ENCODE results near the gene CAMK1G.

Gene CAMK1G

DNA sequence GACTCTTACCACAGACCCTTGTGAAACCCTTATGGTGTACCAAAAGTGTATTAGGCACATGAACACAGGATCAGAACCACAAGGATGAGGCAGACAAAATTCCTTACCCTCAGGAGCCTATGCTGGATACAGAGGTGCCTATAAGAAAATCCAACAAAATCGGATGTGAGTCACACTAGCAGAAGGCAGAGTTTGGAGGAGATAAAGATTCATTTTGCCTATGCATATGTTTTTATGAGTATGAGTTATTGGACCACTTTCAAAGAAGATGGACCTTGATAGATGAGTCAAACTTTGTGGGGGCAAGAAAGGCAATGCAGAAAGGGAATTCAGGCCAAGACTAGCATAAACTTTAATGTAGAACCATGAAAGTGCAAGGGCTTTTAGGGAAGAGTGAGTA is 17.0 kb downstream of the CAMK1G start:
- DNase-seq = no peak

- DNase-seq = no peak
Measured at GRCh38 chr1:209601809-209602657, 18.5 kb downstream of the CAMK1G start.

- DNase-seq = no peak
Measured at GRCh38 chr1:209603877-209604276, 20.4 kb downstream of the CAMK1G start.

- no peak for DNase-seq
Measured at GRCh38 chr1:209607102-209607794, 23.7 kb downstream of the CAMK1G start.

- no peak for DNase-seq
Measured at GRCh38 chr1:209607795-209608178, 24.3 kb downstream of the CAMK1G start.

GRCh38 chr1:209609041-209609790 is 25.7 kb downstream of the CAMK1G start:
- no peak for DNase-seq

- no peak for DNase-seq
Measured at GRCh38 chr1:209609791-209610630, 26.5 kb downstream of the CAMK1G start.

- no peak for DNase-seq
Measured at GRCh38 chr1:209610631-209610905, 27.1 kb downstream of the CAMK1G start.

DNA sequence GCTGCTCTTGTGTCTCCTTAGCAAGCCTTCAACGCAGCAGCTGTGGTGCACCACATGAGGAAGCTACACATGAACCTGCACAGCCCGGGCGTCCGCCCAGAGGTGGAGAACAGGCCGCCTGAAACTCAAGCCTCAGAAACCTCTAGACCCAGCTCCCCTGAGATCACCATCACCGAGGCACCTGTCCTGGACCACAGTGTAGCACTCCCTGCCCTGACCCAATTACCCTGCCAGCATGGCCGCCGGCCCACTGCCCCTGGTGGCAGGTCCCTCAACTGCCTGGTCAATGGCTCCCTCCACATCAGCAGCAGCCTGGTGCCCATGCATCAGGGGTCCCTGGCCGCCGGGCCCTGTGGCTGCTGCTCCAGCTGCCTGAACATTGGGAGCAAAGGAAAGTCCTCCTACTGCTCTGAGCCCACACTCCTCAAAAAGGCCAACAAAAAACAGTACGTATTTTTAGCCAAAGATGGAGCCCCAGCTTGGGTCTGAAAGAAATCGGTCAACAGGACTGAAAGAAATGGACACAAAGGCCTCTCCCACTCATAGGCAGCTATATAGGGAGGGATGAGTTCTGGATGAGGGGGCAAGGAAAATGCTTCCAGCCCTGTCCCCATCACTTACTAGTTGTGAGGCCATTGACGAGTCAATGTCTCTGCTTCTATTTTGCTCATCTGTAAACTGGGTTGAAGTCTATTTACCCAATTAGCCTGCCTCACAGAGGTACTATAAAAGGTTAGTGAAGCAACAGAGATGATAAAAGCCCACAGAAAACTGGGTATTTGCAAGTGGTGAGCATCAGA is 28.5 kb downstream of the CAMK1G start:
- DNase-seq = no peak

- DNase-seq = no peak
Measured at GRCh38 chr1:209612646-209613399, 29.3 kb downstream of the CAMK1G start.

DNA sequence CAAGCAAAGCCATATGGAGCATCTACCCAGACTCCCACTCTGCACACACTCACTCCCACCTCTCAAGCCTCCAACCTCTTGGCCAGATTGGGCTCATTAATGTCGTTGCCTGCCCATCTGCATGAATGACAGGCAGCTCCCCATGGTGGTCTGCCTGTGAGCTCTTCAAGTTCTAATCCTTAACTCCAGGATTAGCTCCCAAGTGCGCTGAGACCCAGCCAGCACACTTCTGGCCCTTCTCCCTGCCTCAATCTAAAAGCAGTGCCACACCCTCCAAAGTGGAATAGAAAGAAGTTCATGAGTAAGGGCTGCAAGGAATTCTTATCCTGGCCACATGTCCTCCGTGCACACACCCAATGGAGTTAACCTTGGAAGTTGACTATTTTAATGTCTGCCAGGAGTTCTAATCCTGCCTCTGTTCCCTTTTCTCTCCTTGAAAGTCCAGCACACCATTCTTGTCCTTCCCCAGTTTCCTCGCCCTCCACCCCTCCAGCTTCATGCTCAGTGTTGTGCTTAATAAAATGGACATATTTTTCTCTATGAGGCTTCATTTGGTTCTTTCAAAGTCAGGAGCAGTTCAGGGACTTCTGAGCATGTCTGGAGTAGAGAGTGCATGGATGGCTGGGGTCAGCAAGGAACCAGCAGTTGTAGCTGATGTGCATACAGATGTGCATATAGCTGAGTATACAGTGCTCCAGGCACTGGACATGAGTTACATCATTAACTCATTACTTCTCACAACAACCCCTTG is 30.1 kb downstream of the CAMK1G start:
- no peak for DNase-seq

DNA sequence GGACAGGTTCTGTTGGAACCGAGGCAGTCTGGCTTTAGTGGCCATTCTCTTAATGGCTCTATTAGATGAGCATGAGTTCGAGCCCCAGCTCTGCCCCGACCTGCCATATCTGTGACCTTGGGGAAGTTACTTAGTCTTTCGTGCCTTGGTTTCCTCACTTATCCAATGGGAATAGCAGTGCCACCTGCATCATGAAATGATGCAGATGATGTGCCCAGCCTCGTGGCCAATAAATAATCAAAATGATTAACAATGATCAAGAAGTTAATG is 30.6 kb downstream of the CAMK1G start:
- no peak for DNase-seq

DNA sequence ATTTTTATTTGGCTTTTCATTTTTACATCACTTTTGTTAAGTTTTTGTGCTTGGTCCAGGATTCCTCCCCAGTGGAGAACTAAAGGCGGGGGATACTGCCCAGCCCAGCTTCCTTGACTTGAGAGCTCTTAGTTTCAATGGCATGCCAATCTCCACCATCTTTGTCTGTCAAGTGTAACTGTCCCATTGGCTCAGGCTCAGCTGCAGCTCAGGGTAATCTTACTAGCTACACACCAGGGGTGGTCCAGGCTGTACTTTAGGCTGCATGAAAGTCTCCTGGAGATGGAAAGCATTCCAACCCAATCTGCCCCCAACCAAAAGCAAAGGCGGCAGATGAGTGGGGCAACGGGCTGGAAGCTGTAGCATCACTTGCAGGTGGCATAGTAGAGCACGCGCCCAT is 31.4 kb downstream of the CAMK1G start:
- DNase-seq = no peak

DNA sequence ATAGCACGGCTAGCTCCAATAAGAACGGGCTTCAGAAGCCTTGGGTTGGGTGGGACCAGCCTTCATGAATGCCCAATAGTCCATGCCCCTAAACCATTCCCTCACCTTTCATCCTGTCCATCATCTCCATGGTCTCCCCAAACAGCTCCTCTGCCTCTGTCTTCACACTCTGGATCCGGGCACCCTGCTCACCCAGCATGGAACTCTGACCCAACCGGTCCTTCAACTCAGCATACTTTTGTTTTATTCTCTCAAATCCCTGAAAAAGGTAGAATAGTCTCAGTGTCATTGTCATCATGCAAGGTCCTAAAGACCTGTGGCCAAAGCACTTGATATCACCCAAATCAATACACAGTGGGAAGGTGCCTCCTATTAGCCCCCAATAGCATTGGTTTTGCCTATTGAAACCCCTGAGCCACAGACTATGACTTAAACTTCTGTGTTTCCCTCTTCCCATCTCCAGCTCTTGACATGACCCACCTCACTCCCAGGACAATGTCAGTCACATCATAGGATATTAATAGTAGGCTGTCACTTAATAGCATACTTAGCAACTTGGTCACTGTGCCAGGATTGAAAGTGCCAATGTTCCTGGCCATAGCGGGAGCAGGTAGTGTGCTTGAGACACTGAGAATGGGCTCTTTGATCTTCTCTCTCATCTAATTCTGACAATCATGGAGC is 33.0 kb downstream of the CAMK1G start:
- DNase-seq = no peak

DNA sequence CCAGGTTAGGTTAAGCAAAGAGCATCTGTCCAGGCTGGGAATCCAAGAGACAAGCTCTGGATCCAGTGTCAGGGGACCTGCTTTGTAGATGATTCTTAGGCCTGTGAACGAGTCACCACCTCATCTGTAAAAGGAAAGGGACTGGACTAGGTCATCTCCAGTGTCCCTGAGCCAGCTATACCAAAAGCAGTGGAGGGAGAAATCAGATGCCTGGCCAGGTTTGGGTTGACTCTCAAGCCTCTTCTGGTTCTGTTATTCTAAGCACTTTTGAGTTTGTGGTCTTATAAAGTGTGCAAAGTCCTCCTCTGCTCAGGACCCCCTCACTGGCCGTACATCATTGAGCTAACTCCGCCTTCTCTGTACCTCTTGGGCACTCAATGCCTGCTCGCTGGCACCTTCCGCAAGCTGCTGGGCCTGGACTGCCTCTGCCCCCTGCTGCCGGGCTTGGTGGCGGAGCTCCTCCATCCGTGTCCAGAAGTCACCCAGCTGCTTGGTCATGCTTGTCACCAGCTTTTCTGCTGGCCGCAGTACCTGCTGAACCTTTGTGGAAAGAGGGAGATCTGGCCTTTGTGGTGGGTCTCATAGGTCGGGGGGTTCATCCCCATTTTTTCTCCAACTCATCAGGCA is 33.6 kb downstream of the CAMK1G start:
- no peak for DNase-seq

- DNase-seq = no peak
Measured at GRCh38 chr1:209617755-209618154, 34.2 kb downstream of the CAMK1G start.

GRCh38 chr1:209618291-209618690 is 34.8 kb downstream of the CAMK1G start:
- no peak for DNase-seq

DNA sequence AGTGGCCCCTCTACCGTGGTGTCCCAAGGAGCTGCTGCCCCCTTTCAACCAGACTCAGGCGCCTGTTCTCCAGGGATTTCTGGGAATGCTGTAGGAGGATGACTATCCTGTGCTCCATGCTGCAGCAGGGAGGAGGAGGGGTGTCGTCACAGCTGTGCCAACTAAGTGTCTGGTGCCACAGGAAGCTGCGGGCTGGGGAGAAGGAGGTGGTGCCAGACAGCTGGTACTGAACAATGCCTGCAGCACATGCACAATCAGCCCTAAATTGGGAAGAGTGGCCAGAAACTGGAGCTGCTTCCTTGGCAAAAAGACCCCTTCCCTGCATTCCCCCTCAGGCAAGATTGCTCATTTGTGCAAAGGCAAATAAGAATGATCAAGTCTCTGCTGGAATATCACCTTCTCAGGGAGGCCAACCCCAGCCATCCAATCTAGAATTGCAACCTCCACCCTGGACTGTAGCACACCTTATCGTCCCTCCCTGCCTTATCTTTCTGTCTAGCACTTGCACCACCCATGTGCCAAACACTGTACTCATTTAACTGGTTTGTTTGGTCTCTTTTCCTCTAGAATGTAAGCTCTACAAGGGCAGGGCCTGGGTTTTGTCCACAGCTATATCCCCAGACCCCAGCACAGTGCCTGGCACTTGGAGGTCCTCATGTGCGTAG is 35.4 kb downstream of the CAMK1G start:
- DNase-seq = no peak
